ENCODE results near the gene PARD3. TPM values are rescaled to one million over a fixed set of nuclear protein-coding genes. Genes with fewer than 3 reads are reported as not detected.
A peak's percentile ranks its signal among the peaks of the same experiment; 100 is the strongest.

PARD3 gene
- total RNA-seq, 2 experiments from 2014 or later = 0.93 to 1.2 TPM

DNA sequence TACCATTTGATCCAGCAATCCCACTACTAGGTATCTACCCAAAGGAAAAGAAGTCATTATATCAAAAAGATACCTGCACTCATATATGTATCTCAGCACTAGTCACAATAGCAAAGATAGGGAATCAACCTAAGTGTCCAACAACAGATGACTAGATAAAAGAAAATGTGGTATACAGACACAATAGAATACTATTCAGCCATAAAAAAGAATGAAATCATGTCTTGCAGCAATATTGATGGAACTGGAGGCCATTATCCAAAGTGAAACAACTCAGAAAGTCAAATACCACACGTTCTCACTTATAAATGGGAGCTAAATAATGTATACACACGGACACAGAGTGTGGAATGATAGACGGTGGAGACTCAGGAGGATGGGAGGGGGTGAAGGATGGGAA, 146.0 kb downstream of the PARD3 start:
- Mint-ChIP-seq H3K9me3 (no peaks in the 10 kb centered on the region), H3K4me3 (no peak overlapping the region), H3K36me3 (no peaks in the 10 kb centered on the region), H3K27ac (no peak overlapping the region), H3K4me1 (ENCODE audit: low read depth) (no peaks in the 10 kb centered on the region), H3K27me3 (no peaks in the 10 kb centered on the region)
- ChIA-PET CTCF (no interaction called here), POLR2A (no interaction called here)
- DNase-seq = no peak
- intact Hi-C loops (cut with micrococcal nuclease) = loop anchor here (10.0 kb wide), 1 partner anchor 326 kb away; no protein-coding TSS in a partner anchor

DNA sequence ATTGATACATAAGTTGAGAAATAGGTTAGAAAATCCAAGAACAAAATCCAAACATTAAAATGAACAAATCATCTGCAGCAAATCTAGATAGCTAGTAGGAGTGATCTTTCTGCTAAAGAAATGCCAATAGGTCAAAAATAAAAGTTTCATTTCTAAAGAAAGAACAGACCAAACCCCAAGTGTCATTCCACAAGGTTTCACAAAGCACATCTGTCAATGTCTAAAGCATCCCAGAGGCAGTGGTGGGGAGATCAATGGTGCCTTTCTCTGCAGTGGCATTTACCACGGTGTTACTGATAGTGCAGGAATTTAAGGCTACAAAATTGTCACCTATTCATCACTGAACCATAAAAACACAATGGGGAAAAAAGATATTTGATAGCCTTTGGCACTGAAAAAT, 147.9 kb downstream of the PARD3 start:
- CTCF ChIA-PET = interaction anchor here (2.7 kb wide), 1 partner anchor 328 kb away, joined by 12 read pairs; no protein-coding TSS in a partner anchor
- Mint-ChIP-seq H3K27ac (no peak overlapping the region), H3K27me3 (no peaks in the 10 kb centered on the region), H3K4me3 (no peak overlapping the region), H3K36me3 (no peaks in the 10 kb centered on the region), H3K9me3 (no peaks in the 10 kb centered on the region), H3K4me1 (ENCODE audit: low read depth) (no peaks in the 10 kb centered on the region)
- DNase-seq = no peak
- intact Hi-C loops (cut with micrococcal nuclease) = loop anchor here (10.0 kb wide), 1 partner anchor 328 kb away; no protein-coding TSS in a partner anchor
- POLR2A ChIA-PET = no interaction called here

DNA sequence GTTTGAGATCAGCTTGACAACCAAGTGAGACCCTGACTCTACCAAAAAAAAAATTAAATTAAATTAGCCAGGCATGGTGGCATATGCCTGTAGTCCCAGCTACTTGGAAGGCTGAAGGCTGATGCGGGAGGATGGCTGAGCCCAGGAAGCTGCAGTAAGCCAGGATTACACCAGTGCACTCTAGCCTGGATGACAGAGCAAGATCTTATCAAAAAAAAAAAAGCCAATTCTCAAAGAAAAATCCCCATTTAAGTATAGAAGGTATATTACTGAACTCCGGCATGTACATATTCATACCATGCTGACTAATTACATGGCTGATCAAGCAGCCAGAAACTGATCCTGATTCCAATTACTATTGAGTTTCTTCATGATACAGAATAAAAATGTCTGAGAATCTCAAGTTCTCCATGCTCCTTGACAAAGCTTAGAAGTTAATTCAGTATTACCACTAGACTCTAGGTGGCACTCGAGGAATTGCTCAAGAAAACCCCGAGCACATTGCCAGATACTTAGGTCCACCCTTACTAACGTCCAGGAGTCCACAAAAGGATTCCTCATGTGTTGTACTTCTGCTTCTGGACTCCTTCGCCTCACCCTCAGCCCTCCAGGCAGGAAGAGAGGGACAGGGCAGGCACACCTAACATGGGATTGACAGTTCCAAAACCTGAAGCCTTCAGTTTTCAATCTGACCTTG, 148.9 kb downstream of the PARD3 start:
- Mint-ChIP-seq H3K4me3 (no peak overlapping the region), H3K27ac (no peak overlapping the region), H3K9me3 (no peaks in the 10 kb centered on the region), H3K27me3 (no peaks in the 10 kb centered on the region), H3K4me1 (ENCODE audit: low read depth) (no peaks in the 10 kb centered on the region), H3K36me3 (no peaks in the 10 kb centered on the region)
- ChIA-PET POLR2A (no interaction called here), CTCF (interaction anchor here (0.6 to 2.7 kb wide), 3 partner anchors 15 to 329 kb away, joined by 3 to 12 read pairs (median 3); no protein-coding TSS in a partner anchor)
- intact Hi-C loops (cut with micrococcal nuclease) = loop anchor here (10.0 kb wide), 1 partner anchor 329 kb away; no protein-coding TSS in a partner anchor
- DNase-seq = no peak

DNA sequence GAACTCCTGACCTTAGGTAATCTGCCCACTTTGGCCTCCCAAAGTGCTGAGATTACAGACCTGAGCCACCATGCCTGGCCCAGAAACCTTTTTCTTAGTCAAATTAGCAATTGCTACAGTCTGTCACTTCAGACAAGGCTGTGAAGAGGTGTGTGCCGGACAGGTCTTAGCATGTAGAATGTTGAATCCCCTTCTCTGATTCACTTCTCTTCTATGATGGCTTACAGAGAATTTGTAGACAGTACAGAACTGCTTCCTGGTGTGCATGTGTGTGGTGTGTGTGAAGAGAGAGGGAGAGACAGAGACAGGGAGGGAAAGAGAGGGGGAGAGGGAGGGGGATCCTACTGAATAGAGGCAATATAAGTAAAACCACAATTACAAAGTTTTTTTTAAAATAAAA, 150.4 kb downstream of the PARD3 start:
- Mint-ChIP-seq H3K27me3 (no peaks in the 10 kb centered on the region), H3K27ac (no peak overlapping the region), H3K9me3 (no peaks in the 10 kb centered on the region), H3K4me3 (no peak overlapping the region), H3K4me1 (ENCODE audit: low read depth) (no peaks in the 10 kb centered on the region), H3K36me3 (no peaks in the 10 kb centered on the region)
- DNase-seq = no peak
- intact Hi-C loops (cut with micrococcal nuclease) = loop anchor here (10.0 kb wide), 1 partner anchor 330 kb away; no protein-coding TSS in a partner anchor
- ChIA-PET POLR2A (no interaction called here), CTCF (no interaction called here)

DNA sequence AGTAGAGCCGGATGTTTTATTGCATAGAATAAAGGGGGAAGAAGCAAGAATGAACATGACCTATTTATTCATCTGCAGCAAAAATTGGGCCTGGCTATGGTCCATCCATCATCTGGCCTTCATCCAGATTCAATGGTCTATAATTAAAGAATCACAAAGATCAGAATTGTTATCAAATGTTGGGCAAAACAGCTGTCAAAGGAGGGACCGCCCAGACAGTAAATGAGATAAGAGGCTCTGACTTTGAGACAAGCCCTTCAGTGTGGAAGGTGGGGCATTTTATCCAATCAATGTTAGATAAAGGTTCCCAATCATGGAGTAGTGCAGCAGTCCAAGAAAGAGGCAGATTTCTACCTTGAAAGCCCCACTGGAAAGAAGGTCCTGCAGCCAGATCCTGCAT, 153.5 kb downstream of the PARD3 start:
- intact Hi-C loops (cut with micrococcal nuclease) = loop anchor here (10.0 kb wide), 1 partner anchor 333 kb away; no protein-coding TSS in a partner anchor

DNA sequence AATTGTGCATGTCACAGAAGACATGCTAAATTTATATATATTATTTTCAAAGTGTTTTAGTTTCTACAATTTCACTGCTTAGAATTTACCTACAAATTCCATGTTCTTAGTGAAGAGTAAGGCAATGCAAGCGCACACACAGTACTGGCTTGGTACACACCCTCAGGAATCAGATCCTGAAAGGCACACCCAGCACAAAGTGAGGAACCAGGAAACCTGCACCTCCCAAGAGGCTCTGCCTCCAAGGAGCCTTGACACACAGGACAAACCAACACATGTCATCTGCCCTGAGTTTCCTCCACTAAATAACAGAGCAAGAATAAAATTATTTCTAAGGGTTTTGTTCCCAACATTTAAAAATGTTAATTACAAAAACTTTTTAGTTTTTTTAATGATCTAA, 156.2 kb downstream of the PARD3 start:
- CTCF ChIA-PET = interaction anchor here (1.1 kb wide), 1 partner anchor 21 kb away, joined by 3 read pairs; no protein-coding TSS in a partner anchor
- no peak overlapping the region for H3K27ac Mint-ChIP-seq
- H3K4me1 Mint-ChIP-seq (ENCODE audit: low read depth) = no peaks in the 10 kb centered on the region
- H3K4me3 Mint-ChIP-seq = no peak overlapping the region
- no peak for DNase-seq
- intact Hi-C loops (cut with micrococcal nuclease) = no loop called here
- POLR2A ChIA-PET = no interaction called here
- H3K27me3 Mint-ChIP-seq = peaks cover 5% of the 10 kb centered on the region
- H3K9me3 Mint-ChIP-seq = no peaks in the 10 kb centered on the region
- H3K36me3 Mint-ChIP-seq = no peaks in the 10 kb centered on the region

More for the DNA sequence above, 153.5 kb downstream of the PARD3 start:
- Mint-ChIP-seq H3K36me3 (no peaks in the 10 kb centered on the region), H3K27me3 (no peaks in the 10 kb centered on the region), H3K9me3 (no peaks in the 10 kb centered on the region), H3K4me3 (no peak overlapping the region), H3K27ac (no peak overlapping the region), H3K4me1 (ENCODE audit: low read depth) (no peaks in the 10 kb centered on the region)
- no peak for DNase-seq
- POLR2A ChIA-PET = no interaction called here
- CTCF ChIA-PET = no interaction called here

DNA sequence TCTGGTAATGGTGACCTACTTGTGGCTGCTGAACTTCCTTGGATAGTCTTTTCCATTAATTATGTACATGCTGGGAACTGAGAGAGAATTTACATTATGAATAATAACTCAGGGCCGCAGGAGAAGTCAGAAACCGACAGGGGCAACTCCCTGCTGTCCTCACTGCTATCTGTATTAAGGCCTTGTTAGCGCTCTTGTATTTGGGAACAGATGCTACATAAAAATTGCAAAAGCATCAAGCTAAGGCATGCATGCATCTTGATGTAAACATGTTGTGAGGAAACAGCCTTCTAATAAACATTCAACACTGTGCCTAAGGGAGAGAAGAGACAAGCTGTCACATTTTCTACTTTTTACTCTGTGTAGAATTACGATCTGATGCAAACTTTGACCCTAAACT, 158.4 kb downstream of the PARD3 start:
- no peak for DNase-seq
- Mint-ChIP-seq H3K4me3 (no peak overlapping the region), H3K27me3 (peaks cover 8% of the 10 kb centered on the region), H3K9me3 (no peaks in the 10 kb centered on the region), H3K4me1 (ENCODE audit: low read depth) (no peaks in the 10 kb centered on the region), H3K36me3 (no peaks in the 10 kb centered on the region), H3K27ac (no peak overlapping the region)
- CTCF ChIA-PET = interaction anchor here (0.6 to 2.7 kb wide), 6 partner anchors 9 to 282 kb away, joined by 3 to 13 read pairs (median 4); no protein-coding TSS in a partner anchor
- intact Hi-C loops (cut with micrococcal nuclease) = no loop called here
- POLR2A ChIA-PET = no interaction called here

DNA sequence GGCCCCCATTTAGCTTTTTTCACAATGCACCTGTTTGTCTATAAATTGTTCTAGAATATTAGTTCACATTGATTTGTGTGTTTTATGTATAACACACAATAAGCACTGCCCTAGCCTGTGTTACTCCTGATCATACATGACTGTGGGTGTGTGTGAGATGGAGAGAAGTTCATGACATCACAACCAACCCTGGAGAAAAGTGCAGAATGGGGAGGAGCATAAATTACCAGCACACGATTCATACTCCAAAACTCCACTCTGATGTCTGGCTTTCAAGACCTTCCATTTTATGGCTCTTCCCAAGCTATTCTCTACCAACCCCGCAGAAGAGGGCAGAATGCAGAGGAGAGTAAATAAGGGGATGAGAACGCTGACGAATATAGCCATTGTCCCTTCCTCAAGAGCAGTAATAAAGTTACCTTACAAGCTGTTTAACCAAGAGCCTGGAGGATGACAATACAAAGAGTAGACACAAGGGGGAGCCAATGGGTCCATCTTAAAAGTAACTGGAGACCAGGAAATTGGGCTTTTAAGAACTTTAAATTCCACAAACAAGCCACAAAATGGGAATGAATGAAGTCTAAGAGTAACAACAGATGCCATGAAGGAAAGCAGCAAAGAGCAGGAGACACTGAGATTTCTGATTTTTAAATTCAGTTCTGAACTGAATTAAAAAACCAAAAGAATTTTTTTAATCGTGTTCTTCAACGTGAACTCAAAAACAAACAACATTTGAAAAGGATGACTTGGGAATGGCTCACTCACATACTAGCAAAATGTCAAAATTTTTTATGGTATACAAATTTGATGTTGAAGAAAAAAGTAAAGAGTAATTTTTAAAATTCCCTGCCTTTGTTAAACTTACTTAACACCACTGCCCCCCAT, 159.6 kb downstream of the PARD3 start:
- H3K9me3 Mint-ChIP-seq = no peaks in the 10 kb centered on the region
- H3K4me1 Mint-ChIP-seq (ENCODE audit: low read depth) = no peaks in the 10 kb centered on the region
- intact Hi-C loops (cut with micrococcal nuclease) = no loop called here
- no peak overlapping the region for H3K4me3 Mint-ChIP-seq
- DNase-seq = peak; percentile 15
- ChIA-PET CTCF (interaction anchor here (0.6 to 2.7 kb wide), 7 partner anchors 8 to 306 kb away, joined by 3 to 13 read pairs (median 3); no protein-coding TSS in a partner anchor), POLR2A (no interaction called here)
- no peaks in the 10 kb centered on the region for H3K36me3 Mint-ChIP-seq
- H3K27me3 Mint-ChIP-seq = peaks cover 9% of the 10 kb centered on the region
- no peak overlapping the region for H3K27ac Mint-ChIP-seq

DNA sequence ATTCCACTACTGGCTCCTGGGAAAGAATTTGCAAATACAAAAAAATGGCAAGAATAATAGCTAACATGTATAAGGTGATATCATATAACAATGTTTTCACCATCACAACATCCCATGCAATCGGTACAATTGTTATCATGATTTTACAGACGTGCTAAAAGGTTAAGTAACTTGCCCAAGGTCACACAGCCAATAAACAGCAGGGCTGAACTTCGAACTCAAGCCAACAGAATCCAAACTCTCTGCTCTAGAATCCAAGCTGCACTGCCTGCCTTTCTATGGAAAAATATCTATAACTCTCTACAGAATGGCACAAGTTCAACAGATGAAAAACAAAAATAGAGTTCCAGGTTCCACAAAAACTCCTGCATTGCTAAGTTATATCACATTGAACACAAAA, 160.9 kb downstream of the PARD3 start:
- Mint-ChIP-seq H3K9me3 (no peaks in the 10 kb centered on the region), H3K4me3 (no peak overlapping the region), H3K27me3 (peaks cover 12% of the 10 kb centered on the region), H3K4me1 (ENCODE audit: low read depth) (no peaks in the 10 kb centered on the region), H3K36me3 (no peaks in the 10 kb centered on the region), H3K27ac (no peak overlapping the region)
- intact Hi-C loops (cut with micrococcal nuclease) = no loop called here
- DNase-seq = no peak
- POLR2A ChIA-PET = interaction anchor here (0.7 kb wide), 1 partner anchor 457 kb away, joined by 4 read pairs; no protein-coding TSS in a partner anchor
- CTCF ChIA-PET = interaction anchor here (0.6 to 1.8 kb wide), 3 partner anchors 15 to 1722 kb away, joined by 4 to 5 read pairs (median 4); no protein-coding TSS in a partner anchor

DNA sequence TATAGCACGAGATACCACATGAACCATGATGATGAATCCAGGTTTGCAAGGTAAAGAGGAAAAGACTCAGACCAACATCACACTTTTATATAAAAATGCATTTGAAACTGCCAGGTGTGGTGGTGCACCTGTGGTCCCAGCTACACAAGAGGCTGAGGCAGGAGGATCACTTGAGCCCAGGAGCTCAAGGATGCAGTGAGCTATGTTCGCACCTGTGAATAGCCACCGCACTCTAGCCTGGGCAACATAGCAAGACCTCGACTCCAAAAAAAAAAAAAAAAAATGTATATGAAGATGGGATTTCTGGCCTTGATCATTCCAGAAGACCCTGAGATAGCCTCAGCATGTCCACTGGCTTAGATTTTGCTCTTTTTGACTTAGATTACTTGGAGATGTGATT, 161.6 kb downstream of the PARD3 start:
- no peaks in the 10 kb centered on the region for H3K36me3 Mint-ChIP-seq
- H3K27me3 Mint-ChIP-seq = peaks cover 12% of the 10 kb centered on the region
- no peak overlapping the region for H3K4me3 Mint-ChIP-seq
- no peaks in the 10 kb centered on the region for H3K4me1 Mint-ChIP-seq (ENCODE audit: low read depth)
- no peak for DNase-seq
- no peak overlapping the region for H3K27ac Mint-ChIP-seq
- intact Hi-C loops (cut with micrococcal nuclease) = no loop called here
- no peaks in the 10 kb centered on the region for H3K9me3 Mint-ChIP-seq
- CTCF ChIA-PET = interaction anchor here (1.8 kb wide), 1 partner anchor 15 kb away, joined by 5 read pairs; no protein-coding TSS in a partner anchor
- POLR2A ChIA-PET = no interaction called here

DNA sequence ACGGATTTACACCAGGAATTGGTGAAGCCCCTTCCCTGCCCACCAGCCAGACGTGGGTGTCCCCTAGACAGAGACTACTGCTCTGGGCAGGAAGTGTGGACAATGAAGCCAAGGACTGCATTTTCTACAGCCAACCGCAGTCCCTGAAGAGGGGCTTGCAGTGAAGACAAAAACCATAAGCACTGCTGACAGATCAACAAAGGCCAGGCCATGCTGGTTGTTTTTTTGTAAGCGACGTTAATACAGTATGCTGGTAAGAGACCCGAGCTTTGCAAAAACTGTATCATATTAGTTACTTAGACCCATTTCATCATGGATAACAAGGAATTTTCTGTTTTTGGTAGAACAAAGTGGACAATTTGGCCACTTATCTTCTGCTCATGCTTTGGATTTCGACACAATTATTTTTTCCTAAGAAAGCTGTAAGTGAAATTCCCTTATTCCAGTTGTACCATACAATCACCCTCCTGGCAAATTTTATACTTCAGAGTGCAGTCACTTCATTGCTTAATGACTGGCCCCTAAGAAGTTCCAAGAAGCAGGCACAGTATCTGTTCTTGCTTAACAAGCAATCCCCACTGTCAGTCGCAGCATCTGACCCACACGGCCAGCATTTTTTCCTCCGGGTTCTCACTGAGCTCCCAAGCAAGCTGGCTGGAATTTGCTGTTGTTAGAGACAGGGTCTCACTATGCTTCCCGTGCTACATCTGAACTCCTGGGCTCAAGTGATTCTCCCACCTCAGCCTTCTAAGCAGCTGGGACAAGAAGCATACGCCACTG, 163.5 kb downstream of the PARD3 start:
- peaks cover 12% of the 10 kb centered on the region for H3K27me3 Mint-ChIP-seq
- no peaks in the 10 kb centered on the region for H3K9me3 Mint-ChIP-seq
- intact Hi-C loops (cut with micrococcal nuclease) = no loop called here
- DNase-seq = no peak
- POLR2A ChIA-PET = no interaction called here
- H3K4me1 Mint-ChIP-seq (ENCODE audit: low read depth) = no peaks in the 10 kb centered on the region
- no peaks in the 10 kb centered on the region for H3K36me3 Mint-ChIP-seq
- no peak overlapping the region for H3K27ac Mint-ChIP-seq
- no peak overlapping the region for H3K4me3 Mint-ChIP-seq
- CTCF ChIA-PET = interaction anchor here (1.1 kb wide), 1 partner anchor 14 kb away, joined by 3 read pairs; no protein-coding TSS in a partner anchor
